Femur (tissue), 1 donor: ENCODE results near the gene LDAH.

Source experiments
- DNase-seq: peaks from one replicate; pipeline ENCODE4 v3.0.0-alpha.2; 2017

LDAH gene

GRCh38 chr2:20650877-20651730 lies 171.8 kb downstream of the LDAH start, which contains the start of gene HS1BP3:
Gene HS1BP3 (minus strand): TSS chr2:20651098. CDS start chr2:20651063, 35 bp downstream.
- peak; percentile 91 for DNase-seq

DNA sequence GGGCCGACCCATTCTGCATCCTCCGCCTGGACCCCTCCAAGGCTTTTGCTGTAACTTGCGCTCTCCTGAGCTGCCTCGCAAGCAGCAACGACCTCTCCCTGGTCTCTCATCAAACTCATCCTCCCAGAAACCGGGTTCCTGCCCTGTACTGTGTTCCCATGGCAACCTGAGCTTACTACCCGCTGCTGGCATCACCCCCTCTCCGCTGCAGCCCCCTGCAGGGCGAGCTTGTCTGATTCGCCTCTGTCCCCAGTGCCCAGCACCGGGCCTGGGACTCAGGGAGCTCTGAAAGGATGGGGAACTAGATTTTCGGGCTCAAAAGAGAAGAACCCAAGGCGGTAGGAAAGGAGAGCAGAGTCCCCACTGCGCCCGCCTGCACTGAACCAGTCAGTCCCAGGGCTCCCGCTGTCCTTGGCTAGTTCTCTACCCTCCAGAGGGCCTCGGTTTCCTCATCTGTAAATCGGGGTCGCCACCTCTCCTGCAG lies 172.5 kb downstream of the LDAH start:
- DNase-seq = no peak

- no peak for DNase-seq
Observed at GRCh38 chr2:20649976-20650375, 172.9 kb downstream of the LDAH start.

- DNase-seq = no peak
Observed at GRCh38 chr2:20649576-20649975, 173.3 kb downstream of the LDAH start.

GRCh38 chr2:20648831-20649230 lies 174.1 kb downstream of the LDAH start:
- DNase-seq = no peak

- no peak for DNase-seq
Observed at GRCh38 chr2:20648206-20648605, 174.7 kb downstream of the LDAH start.

DNA sequence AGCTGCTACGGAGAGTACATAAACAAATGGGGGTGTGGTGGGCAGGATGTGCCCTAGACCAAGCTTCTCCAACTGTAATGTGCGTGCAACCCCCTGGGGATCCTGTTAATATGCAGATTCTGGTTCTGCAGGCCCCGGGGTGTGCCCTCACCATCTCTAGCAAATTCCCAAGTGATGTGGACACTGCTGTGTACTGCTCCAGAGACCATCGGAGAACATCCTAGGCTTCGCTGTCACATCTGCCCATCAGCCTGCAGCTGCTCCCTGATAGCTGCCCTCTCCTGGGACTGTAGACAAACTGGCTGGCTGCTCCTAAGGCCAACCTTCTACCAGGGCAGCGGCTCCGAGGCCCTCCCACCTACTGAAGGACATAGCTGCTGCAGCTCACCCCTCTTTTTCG lies 175.2 kb downstream of the LDAH start:
- no peak for DNase-seq

DNA sequence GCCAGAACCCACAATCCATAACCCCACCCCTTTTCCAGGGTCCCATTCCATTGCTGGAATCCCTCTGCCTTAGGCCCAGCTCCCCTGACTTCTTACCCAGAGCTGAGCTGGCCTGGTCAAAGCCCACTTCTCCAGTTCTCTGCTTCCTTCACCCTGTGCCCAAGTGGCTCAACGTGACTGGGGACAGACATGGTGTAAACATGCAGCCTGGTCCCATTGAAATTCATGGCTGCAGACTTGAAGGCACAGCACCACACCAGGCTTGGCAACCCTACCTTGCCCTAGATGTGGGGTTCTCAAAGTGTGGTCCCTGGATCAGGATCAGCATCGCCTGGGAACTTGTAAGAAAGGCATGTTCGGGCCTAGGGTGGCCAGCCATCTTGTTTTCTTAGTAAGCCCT lies 175.7 kb downstream of the LDAH start:
- DNase-seq = no peak

DNA sequence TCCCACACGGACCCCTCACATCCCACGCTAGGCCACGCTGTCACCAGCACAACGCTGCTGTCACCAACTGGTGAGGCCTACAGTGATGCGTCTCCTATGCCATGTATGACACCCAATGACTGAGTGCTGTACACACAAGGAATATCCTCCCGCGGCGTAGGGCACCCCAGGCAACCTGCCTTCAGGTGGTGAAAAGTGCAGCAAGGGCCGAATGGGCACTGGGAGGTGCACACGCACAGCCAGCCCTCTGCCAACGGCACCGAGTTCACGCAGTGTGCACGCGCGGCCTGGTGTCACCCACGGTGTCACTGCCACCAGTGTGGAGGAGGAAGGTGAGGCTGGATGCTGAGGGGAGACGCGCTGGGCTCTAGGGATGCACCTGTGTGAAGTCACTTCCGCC lies 176.5 kb downstream of the LDAH start:
- no peak for DNase-seq

GRCh38 chr2:20645761-20646160 lies 177.1 kb downstream of the LDAH start:
- DNase-seq = no peak

DNA sequence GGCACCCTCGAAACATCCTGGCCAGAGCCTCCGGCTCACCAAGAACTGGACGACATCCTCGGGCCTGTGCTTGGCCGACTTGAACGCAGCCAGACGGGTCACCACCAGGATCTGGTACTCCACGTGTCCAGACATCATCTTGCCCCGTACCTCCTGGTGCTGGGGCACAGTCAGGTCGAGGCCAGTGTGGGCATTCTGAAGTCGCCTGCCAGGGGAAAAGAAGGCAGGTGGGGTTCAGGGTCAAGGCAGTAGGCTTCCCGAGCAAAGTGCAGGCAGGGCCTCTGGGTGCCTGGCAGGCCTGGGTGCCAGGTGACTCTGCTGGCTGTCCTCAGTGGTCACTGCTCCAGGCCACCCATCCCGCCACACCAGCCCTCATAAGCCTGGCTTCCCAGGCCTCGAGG lies 177.6 kb downstream of the LDAH start:
- DNase-seq = no peak

DNA sequence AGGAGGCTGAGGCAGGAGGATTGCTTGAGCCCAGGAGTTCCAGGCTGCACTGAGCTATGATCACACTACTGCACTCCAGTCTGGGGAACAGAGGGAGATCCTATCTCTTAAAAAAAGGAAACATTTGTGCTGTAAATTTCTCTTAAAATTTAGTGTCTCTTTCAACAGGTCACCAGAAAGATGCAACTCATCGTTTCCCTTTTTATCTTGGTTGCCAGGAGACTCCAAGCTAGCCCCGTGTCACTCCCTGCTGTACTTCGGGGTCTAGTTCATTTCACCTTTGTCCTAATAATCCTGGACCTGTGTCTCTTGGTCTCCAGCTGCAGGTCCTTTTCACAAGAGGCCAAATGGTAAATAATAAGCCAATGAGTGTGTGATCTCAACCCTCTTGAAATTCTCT lies 179.1 kb downstream of the LDAH start:
- no peak for DNase-seq

GRCh38 chr2:20643060-20643459 lies 179.8 kb downstream of the LDAH start:
- DNase-seq = no peak

DNA sequence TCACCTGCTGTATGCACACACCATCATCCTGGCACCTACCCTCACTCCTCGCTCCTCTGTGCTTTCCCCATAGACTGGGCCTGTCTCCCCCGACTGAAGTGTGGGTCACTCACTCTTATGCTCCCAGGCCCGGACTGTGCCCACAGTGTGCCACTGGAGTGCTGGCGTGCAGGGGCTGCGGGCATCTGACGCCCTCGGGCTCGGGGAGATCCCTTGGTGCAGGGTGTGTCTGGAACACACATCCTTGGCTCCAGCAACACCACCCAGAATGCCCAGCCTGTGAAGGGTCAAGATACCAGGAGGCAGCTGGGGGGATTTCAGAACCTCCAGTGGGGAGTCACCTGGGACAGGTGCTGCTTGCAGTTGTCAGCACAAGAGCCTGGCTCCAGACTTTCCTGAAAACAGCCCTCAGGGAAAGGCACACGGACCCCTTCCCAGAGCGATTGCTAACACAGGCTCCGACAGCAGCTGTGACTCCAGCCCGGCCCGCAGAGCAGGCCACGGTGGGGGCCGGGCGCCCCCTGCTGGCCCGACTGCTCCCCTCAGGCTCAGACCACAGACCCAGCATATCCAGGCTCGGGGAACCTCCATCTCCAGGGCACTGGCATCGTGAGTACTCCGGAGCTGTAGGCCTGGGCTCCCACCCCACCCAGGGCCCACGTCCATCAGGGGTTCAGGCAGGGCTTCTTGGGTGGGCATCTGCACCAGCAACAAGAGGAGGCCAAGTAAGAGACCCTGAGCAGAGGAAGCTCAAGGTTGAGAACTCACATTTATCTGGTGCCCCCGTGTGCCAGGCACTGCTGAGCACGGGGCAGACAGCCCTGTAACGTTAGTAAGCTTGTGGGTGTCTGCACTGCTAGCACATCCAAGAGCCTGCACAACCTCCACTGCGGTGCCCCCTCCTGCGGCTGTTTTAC lies 180.6 kb downstream of the LDAH start:
- DNase-seq = peak; percentile 87

- no peak for DNase-seq
Observed at GRCh38 chr2:20641123-20641985, 181.5 kb downstream of the LDAH start.

- no peak for DNase-seq
Observed at GRCh38 chr2:20640411-20641122, 182.3 kb downstream of the LDAH start.

- no peak for DNase-seq
Observed at GRCh38 chr2:20638646-20639430, 184.1 kb downstream of the LDAH start.

- DNase-seq = no peak
Observed at GRCh38 chr2:20638014-20638413, 184.9 kb downstream of the LDAH start.

- DNase-seq = no peak
Observed at GRCh38 chr2:20637147-20637546, 185.8 kb downstream of the LDAH start.

DNA sequence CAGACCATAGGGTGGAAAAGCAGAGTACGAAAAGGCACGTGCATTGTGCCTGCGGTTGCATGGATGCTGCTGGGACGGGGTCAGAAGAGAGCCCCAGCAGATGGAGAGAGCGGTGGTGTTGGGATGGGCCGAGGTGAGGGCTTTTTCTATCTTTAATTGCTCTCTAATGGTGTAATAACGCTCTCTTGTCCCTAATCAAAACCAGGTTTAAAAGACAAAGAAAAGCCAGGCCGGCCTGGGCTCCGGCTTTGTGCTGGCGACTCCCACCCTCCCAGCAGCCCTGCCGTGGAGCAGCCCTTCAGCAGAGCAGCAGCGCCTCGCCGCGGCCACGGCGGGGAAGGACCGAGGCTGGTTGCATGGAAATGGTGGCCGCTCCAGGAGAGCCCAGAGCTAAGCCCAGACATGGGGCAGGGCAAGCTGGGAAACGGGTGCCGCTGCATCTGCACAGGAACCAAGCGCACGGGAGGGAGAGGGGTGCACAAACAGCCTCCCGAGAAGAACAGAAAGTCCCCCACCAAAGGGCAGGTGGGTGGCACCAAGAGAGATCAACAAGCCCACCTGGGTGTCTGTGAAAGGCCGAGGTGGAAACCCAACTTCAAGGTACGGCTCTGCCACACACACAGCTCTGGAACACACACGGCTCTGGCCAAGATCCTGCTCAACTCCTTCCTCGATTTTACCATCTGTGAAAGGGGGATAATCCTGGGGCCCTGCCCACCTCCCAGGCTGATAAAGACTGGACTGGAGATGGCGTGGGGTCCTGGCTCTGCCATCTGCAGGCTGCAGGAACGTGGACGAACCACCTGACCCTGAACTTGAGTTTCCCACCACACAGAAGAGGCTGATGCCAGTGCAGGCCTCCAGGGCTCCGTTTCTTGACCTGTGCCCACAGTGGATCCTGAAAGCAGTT lies 187.0 kb downstream of the LDAH start:
- DNase-seq = peak; percentile 93
